GM21737 (cell line): ENCODE data around the gene TRIM49D2.
"Not testable (repeated sequence)": the region's sequence is repeated elsewhere in the genome, so short reads cannot be mapped to it uniquely, and the experiment has no call there.

Experiments
- ATAC-seq: cut with Tn5 transposase; IDR thresholded peaks from one replicate; pipeline ENCODE4 v1.9.1; 2021; ENCODE audit warnings: mild to moderate bottlenecking, moderate library complexity; ENCODE audit not compliant: unreplicated experiment

Gene TRIM49D2, protein sequence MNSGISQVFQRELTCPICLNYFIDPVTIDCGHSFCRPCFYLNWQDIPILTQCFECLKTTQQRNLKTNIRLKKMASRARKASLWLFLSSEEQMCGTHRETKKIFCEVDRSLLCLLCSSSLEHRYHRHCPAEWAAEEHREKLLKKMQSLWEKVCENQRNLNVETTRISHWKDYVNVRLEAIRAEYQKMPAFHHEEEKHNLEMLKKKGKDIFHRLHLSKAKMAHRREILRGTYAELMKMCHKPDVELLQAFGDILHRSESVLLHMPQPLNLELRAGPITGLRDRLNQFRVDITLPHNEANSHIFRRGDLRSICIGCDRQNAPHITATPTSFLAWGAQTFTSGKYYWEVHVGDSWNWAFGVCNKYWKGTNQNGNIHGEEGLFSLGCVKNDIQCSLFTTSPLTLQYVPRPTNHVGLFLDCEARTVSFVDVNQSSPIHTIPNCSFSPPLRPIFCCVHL

DNA sequence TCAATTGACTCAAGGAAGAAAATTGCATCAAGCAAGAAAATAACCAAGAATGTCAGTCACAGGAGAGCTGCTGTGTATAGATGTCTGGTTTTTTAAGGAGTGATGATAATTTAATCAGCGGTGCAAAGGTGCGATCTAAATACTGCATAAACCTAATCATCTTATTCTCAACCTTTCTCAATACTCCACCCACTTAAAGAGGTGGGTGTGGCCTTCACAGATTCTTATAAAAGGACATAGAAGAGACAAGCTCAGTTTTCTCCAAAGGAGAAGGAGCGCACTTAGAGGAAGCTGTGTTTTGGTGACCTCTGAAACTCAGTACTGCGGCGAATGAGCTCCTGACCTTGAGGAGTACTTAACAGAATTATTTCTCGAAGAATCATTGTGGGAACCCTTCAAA is at the start of gene TRIM49D2:
Gene TRIM49D2 (plus strand): TSS at position 301 of the 400 bp plus-strand sequence. CDS start 2,698 bp downstream, outside the sequence.
- ATAC-seq, result not testable (repeated sequence)

DNA sequence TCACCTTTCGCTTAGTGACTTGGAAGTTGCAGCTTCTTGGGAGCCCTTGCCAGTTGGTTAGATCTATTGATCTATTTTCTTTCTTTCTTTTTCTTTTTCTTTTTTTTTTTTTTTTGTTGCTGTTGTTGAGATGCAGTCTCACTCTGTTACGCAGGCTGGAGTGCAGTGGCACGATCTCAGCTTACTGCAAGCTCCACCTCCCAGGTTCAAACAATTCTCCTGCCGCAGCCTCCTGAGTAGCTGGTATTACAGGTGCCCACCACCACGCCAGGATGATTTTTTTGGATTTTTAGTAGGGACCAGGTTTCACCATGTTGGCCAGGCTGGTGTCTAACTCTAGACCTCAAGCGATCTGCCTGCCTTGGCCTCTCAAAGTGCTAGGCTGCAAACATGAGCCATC is 46.4 kb upstream of the TRIM49D2 start:
- not testable (repeated sequence) for ATAC-seq

DNA sequence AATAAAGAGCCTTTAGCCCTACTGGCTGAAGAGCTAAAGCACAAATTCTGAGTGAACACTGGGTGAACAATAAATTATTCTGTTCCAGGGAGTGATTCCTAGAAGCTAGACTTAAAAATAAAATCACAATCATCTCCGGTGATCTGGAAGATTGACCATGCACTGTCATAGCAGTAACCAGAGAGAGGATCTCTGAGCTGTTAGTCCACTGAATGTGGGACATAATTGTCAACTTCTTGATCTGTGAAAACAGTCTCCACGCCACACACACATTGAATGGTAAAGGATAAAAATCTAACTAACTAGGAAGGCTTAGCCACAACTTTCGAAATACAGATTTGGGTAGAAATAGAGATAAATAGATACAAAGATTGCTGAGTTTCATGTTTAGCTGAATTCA is 30.6 kb upstream of the TRIM49D2 start:
- ATAC-seq, result not testable (repeated sequence)

DNA sequence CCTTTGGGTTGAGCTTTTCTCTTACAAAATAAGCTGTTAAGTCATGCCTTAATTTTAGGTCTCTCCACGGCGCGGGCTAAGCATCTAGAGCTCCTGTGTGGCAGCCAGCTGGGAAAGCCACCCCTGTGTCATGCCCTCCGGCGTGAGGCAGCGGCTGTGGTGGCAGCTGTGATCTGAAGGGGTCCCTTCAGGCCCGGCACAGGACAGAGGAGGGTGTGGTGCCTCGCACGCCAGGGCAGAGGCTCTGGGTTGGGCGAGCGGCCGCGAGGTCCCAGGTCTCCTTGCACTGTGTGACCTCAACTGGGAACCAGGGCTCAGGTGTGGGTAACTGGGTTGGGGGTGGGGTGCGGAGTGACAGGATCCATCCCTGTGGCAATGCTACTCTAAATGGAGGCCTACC is 23.1 kb upstream of the TRIM49D2 start:
- ATAC-seq, result not testable (repeated sequence)

DNA sequence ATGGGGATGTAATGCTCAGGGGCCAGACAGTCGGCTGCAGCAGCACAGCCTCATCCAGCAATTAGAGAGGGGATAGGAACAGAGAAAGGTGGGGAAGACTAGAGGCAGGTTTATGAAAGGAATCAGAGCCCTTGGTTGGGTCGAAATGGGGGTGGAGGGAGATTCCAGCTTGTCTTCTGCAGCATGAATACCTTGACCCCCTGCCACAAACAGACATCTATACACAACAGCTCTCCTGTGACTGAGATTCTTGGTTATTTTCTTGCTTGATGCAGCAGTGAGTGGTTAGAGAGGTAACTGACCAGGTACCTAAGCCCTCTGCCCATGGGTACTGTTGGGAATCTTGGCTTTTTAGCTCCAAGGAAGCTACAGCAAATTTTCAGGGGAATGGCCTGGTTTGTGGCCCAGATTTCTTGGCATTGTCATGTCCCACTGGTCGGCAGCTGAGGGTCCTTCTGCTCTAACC is 1.6 kb upstream of the TRIM49D2 start, which contains the start of gene TRIM49D1:
Gene TRIM49D1 (minus strand): TSS at position 51 of the 466 bp plus-strand sequence. CDS start 4,535 bp downstream, outside the sequence.
- no peak for ATAC-seq

DNA sequence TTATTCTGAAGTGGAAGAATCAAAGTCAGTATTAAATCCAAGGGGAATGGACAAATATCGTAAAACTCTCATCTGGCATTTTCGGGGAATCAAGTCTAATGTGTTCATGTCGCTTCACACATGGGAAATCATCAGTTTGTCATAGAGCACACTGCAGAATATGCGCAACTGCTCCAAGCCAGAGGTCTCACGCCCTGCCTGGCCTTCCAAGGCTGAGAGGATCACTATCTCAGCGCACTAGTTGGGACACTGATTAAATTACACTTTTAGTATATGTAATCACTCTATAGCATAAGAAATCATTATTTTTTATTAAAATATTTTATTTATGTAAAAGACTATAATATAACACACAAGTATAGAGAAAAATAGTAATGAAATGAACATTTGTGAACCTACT is 37.0 kb downstream of the TRIM49D2 start:
- not testable (repeated sequence) for ATAC-seq

DNA sequence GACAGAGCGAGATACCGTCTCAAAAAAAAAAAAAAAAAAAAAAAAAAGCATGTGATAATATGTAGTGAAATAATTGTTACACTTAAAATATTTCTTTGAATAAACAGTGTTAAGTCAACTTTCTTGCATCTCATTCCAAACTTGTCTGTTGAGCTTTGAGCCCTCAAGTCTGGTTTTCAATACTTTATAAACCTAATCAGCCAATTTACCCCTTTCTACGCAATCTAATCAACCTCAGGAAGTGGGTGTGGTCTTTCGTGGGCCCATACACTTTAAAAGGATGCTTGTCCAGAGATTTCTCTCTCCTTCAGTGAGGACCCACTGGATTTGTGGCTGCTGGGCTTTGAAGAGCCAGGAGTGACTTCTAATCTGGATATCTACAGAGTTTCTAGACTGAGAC is 41.9 kb downstream of the TRIM49D2 start, which contains the start of gene TRIM64:
Gene TRIM64 (plus strand): TSS at position 301 of the 400 bp plus-strand sequence. CDS start 2,467 bp downstream, outside the sequence.
- ATAC-seq, result not testable (repeated sequence)
